Urothelium cell line (cell line): ENCODE results near the gene AOAH.

Experiments used
- DNase-seq: peaks from one replicate; pipeline ENCODE4 v3.0.0; 2011; ENCODE audit warnings: low spot score, mixed read lengths
- FAIRE-seq: peaks from 2 replicates; lab custom pipeline; 2011; peaks lifted over from hg19 to GRCh38; lab: Jason Lieb, UNC

AOAH gene

GRCh38 chr7:36723951-36724664 is at the start of gene AOAH:
Gene AOAH, minus strand, starts transcription at chr7:36724494. Its CDS starts 346 bp downstream, at chr7:36724148.
- DNase-seq (no peak), FAIRE-seq (no peak)

GRCh38 chr7:36766451-36766850 is 42.2 kb upstream of the AOAH start:
- DNase-seq (no peak), FAIRE-seq (no peak)

DNA sequence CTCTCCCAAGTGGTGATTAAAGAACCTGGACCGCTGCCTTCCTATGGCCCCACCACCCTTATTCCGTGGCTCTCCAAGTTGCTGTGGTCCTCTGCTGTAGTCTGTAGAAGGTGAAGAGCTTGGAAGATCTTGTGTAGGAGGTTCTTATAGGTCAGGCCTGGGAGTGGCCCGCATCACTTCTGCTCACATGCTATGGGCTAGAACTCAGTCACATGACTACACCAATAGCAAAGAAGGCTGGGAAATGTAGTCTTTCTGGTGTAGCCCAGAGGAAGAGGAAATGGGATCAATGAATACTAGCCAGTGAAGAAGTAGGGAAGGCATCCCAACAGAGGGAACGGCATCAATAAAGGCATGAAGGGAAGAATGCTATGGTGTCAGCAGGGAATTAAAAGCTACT is 41.3 kb upstream of the AOAH start:
- FAIRE-seq (no peak), DNase-seq (no peak)

DNA sequence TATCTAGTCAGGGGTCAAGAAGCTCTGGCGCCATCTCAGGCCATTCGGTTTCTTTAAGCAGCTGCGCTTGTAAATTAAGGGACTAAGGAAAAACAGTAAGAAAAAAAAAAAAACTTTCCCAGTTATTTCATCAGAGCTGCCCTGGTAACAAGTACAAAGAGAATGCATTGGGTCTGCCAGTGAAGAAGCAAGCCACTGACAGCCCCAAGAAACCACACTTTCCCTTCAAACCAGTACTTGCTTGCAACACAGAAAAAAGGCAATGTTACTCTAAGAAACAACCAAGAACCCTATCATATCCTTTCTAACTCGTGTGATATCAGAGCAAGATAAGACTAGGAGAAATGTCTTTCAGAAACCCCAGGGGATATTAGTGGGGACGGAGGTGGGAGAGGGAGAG is 40.6 kb upstream of the AOAH start:
- DNase-seq: no peak
- FAIRE-seq: no peak

DNA sequence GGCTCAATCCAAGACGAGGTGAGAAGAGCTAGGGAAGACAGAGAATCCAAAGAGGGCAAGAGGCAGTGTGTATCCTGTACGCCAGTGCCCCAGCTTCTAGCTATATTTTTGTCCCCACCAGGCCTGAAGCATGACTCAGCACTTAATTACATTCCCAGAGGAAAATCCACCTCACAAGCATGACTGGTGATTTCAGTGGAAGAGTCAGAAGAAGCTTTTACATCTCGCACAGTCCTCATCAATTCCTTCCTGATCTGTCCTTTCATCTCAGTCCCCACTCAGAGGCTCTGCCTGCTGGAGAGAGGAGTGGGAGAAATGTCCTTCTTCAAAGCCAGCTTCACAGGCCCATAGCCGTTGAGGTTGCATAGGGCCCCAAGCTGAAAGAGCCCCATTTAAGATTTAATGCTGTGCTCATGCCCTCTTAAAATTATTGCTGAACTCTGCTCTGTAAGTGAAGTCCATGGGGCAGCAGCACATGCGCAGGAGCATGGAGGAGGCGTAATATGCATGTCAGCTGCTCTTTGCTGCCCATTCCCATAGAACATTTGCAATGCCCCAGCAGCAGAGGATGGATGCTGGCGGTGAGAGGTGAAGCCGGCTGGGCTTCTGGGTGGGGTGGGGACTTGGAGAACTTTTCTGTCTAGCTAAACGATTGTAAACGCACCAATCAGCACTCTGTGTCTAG is 39.0 kb upstream of the AOAH start:
- FAIRE-seq (no peak), DNase-seq (peak; percentile 26)

DNA sequence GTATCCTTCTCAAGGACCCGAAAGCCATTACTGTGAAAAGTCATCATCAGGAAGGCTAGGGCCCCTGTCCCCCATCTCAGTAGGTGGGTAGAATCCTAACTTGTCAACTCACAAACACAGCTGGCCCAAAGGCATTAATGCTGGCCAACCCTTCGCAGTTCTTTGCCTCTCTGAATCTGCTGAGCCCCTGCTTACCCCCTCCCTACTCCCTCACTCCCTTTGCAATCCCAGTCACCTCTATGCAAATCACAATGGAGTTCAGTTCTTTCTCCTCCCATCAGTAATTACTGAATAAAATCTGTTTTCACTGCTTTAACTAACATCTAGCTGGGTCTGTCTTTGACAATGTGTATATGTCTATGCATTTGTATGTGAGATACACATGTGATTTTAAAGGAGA is 38.1 kb upstream of the AOAH start:
- FAIRE-seq (no peak), DNase-seq (no peak)

DNA sequence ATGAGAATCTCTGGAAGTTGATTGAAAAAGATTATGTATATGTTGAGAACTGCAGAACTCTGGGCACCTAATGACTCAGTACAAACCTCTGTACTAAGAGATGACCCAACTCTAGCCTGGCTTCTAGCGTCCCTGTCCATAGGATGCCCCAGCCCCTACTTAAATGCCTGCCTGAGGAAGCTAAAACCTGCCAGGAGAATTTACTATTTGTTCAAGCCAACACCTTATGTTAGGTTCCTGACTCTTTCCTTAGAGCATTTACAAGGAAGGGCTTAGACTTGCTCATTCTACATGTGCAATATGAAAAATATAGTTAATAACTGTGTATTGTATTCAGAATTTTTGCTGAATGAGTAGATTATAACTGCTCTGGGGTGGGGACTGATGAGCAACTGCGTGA is 37.5 kb upstream of the AOAH start:
- no peak for DNase-seq
- FAIRE-seq: no peak

GRCh38 chr7:36760856-36761762 is 36.8 kb upstream of the AOAH start:
- no peak for DNase-seq
- no peak for FAIRE-seq

DNA sequence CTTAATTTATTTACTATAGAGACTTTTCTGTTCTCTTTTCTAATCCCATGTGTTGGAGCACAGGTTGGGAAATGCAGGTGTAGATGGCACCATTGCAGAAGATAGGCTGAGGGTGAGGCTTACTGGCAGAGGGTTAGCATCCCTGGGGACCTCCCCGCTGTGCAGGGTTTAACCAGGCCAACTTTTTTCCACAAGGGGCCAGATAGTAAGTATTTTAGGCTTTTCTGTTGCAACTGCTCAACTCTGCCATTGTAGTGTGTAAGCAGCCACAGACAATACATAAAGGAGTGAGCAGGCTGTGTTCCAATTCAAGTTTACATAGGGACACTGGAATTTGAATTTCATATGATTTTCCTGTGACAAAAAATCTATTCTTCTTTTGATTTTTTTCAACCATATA is 34.6 kb upstream of the AOAH start:
- no peak for FAIRE-seq
- DNase-seq: no peak

GRCh38 chr7:36755484-36755883 is 31.2 kb upstream of the AOAH start:
- no peak for FAIRE-seq
- no peak for DNase-seq

- FAIRE-seq (no peak), DNase-seq (no peak)
Measured at GRCh38 chr7:36752026-36752711, 27.9 kb upstream of the AOAH start.

- FAIRE-seq (peak; percentile 53), DNase-seq (no peak)
Measured at GRCh38 chr7:36750451-36750850, 26.2 kb upstream of the AOAH start.

GRCh38 chr7:36749282-36749960 is 25.1 kb upstream of the AOAH start:
- FAIRE-seq (no peak), DNase-seq (peak; percentile 43)

DNA sequence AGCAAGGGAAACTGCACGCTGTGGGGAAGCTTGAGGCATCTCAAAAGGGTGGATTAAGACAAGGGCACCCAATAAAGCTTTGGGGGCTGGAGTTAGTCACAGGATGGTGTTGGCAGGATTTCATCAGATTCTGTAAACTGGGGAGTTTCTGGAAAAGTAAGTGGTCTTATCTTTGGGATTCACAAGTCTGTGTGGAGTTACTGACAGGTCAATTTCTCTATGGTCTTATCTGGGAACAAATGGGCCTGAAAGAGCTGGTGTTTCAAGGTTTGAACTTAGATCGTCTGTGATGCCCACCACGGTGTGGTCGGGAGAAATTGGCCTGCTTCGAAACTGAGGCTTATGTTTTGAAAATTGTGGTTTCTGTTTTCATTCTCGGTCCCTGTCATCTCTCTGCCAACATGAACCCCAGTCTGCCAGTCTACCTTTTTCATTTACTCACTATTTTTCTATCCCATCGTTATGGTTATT is 23.8 kb upstream of the AOAH start:
- DNase-seq: no peak
- FAIRE-seq: no peak

DNA sequence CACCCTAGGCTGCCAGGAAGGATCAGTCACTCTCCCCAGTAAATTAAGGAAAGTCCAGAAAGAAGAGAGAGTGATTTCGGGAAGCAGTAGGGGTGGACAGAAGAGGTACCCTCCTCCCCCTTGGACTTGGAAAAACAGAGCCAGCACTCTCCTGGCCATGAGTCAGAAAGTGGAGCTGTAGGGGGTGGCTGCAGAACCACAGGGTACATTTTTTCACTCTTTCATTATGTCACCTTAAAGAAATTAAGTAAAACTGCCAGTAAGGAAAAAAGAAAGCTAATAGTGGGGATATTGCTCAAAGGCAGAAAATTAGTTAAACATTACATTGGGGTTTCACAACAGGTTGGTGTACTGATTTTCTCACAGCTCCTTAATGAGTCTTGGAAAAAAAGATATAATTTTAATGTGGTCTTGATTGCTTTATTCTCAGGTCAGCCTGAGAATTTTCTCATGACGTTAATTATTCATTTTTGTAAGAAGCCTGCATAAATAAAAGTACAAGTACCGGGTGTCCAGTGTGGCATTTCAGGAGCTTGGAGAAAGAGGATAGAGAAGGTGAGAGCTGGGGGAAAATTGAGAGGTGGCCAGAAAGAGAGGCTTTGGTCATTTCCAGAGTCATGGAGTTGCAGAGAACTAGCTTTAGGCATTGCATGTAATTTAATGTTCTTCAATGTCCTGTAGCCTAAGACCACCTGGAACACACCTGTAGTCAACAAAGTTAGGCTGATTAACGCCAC is 23.2 kb upstream of the AOAH start:
- FAIRE-seq: no peak
- DNase-seq: peak; percentile 77

DNA sequence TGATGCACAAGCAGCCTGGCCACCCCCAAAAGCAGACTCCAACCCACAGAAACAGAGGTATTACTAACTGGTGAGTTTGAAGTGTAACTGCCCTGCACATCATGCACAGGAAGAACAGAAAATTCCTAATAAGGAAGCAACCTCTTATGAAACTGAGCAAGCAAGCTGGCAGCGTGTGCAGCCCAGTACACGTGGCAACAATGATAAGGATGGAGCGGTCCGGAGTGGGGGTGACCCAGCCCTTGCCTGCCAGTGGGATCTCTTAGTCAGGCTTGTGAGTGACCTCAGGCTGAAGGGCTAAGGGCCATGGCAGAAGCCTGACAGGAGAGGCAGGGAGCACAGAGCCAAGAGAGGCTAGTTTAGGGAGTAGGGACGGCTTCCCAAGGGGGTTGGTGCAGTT is 22.1 kb upstream of the AOAH start:
- DNase-seq (no peak), FAIRE-seq (no peak)

GRCh38 chr7:36742911-36743775 is 18.8 kb upstream of the AOAH start:
- FAIRE-seq: no peak
- no peak for DNase-seq

- no peak for DNase-seq
- FAIRE-seq: no peak
Measured at GRCh38 chr7:36741866-36742265, 17.6 kb upstream of the AOAH start.

GRCh38 chr7:36739351-36739750 is 15.1 kb upstream of the AOAH start:
- FAIRE-seq (no peak), DNase-seq (no peak)
